Astrocyte (in vitro differentiated cells and primary cell): ENCODE measurements around the gene ZCCHC18.

Experiments used
- EZH2 ChIP-seq: IDR thresholded peaks from 2 replicates; pipeline ENCODE4 v1.6.1; 2012; ENCODE audit warnings: mild to moderate bottlenecking, low read length, inconsistent platforms; ENCODE audit not compliant: insufficient read depth
- TF ChIP-seq, protein P1 (sequence below): IDR thresholded peaks from 2 replicates; pipeline ENCODE4 v1.5.1; 2011; ENCODE audit warnings: low read depth, mild to moderate bottlenecking, inconsistent platforms, low read length, moderate library complexity; ENCODE audit not compliant: insufficient read depth

DNA sequence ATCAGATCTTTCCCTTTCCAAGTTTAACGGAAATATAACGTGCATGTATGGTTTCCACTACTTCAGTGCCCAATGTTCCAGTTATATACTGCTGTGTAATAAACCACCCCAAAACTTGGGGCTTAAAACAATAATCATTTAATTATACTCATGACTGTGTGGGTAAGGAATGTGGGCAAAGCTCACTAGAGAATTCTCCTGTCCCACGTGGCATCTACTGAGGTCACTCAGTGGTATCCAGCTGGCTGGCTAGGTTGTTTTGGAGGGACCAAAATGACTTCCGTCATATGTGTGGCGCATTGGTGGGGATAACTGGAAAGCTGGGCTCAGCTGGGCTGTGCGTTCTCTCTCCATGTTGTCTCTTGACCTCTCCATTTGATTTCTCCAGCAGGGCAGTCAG is 18.5 kb downstream of the ZCCHC18 start:
- TF ChIP-seq, protein P1, sequence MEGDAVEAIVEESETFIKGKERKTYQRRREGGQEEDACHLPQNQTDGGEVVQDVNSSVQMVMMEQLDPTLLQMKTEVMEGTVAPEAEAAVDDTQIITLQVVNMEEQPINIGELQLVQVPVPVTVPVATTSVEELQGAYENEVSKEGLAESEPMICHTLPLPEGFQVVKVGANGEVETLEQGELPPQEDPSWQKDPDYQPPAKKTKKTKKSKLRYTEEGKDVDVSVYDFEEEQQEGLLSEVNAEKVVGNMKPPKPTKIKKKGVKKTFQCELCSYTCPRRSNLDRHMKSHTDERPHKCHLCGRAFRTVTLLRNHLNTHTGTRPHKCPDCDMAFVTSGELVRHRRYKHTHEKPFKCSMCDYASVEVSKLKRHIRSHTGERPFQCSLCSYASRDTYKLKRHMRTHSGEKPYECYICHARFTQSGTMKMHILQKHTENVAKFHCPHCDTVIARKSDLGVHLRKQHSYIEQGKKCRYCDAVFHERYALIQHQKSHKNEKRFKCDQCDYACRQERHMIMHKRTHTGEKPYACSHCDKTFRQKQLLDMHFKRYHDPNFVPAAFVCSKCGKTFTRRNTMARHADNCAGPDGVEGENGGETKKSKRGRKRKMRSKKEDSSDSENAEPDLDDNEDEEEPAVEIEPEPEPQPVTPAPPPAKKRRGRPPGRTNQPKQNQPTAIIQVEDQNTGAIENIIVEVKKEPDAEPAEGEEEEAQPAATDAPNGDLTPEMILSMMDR = no peak
- no peak for TF ChIP-seq EZH2
